Stimulated activated CD4-positive, alpha-beta T cell treated with anti-CD3 and anti-CD28 coated beads, Interleukin-15, amount 100 ng/mL, for 1 hour (primary cell): ENCODE results near the gene BEND7.
"Not testable (repeated sequence)": the region's sequence is repeated elsewhere in the genome, so short reads cannot be mapped to it uniquely, and the experiment has no call there.

Experiments
- DNase-seq, 2 donors: peaks; one replicate each; pipeline ENCODE4 v3.0.0-alpha.2; 2020; ENCODE audit warnings: low read depth in 1 of 2, low spot score in 1 of 2

The BEND7 gene, protein sequence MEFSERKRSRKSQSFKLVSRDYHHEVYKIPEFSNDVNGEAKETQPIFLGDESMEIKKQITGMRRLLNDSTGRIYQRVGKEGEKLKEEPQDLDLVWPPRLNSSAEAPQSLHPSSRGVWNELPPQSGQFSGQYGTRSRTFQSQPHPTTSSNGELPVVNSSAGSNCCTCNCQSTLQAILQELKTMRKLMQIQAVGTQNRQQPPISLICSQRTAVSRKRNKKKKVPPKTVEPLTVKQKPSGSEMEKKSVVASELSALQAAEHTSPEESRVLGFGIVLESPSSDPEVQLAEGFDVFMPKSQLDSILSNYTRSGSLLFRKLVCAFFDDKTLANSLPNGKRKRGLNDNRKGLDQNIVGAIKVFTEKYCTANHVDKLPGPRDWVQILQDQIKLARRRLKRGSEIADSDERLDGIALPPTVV

DNA sequence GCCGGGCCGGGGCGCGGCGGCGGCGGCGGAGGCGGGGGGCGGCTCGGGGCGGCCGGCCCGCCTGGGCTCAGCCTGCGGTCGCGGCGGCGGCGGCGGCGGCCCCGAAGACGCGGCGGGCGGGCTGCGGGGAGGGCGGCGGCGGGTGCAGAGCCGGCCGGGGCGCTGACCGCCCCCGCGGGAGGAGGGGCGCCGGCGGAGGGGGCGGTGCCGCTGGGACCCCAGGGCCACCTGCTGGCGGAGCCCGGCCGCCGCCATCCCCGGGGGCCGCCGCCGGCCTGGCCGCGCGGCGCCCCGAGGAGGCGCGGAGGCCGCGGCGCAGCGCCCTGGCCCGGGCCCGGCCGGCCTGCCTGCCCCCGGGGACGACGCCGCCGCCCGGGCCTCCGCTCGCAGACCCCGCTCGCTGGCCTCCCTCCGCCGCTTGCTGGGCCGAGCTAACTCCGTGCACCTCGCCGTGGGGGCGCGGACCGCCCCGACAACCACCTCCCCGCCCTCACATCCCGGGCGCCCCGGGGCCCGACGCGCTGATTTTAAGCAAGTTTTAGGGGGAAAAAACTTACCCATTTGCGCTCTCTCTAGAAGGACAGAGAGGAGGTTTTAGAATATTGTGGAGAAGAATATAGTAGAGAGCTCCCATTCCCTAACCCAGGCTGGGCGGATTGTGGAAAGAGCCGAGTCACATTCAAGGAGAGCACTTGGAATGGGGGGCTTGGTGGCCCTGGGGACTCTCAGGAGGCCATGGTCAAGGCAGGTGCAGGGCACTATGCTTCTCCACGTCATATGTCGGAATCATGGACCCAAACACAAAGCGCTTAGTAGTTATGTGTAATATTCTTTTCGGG is at the start of gene BEND7:
BEND7 (minus strand) TSS at position 140 of the 839 bp plus-strand sequence. CDS start 481 bp downstream, outside the sequence.
- peak in 1 of 2 donors; percentile 11 for DNase-seq

DNA sequence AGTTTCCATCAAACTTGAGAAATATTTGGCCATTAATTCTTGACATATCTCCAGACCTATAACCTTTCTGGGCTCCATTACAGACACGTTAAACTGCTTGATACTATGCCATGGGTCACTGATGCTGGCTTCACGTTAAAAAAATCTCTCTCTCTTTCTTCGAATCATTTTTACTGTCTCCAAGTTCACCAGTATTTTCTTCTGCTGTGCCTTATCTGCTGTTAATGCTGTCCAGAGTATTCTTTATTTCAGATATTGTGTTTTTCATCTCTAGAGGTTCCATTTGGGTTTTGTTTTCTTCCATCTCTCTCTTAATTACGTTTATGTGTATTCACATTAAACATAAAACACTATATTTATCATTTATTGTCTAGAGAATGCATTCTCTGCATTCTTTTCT is 45.1 kb upstream of the BEND7 start:
- no peak for DNase-seq

DNA sequence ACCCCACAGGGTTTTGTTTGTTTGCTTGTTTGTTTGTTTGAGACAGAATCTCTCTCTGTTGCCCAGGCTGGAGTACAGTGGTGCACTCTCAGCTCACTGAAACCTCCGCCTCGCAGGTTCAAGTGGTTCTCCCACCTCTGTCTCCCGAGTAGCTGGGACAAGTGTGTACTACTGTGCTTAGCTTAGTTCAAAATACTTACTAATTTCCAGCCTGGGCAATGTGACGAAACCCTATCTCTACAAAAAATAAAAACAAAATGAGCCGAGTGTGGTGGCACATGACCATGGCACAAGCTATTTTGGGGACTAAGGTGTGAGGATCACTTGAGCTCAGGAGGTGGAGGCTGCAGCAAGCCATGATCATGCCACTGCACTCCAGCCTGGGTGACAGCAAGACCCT is 42.7 kb upstream of the BEND7 start:
- no peak for DNase-seq

DNA sequence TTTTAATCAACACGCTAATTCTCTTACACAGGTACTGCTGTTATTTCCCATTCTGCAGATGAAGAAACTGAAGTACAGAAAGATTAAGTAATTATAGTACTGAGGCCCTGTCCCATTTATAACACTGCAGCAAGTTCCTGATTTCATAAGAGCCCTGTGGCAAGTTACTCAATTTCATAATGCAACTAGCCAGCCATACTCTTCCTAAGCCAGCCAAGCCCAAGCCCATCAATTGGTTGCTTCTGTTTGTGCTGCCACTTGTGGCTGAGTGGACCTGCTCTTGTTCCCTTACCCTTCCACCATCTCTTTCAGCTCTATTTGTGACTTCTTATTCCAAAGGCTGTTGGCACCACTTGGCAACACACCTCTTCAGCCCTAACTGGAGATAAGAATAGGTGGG is 38.2 kb upstream of the BEND7 start:
- no peak for DNase-seq

GRCh38 chr10:13564576-13564975 is 35.8 kb upstream of the BEND7 start:
- no peak for DNase-seq

GRCh38 chr10:13563481-13564445 is 34.9 kb upstream of the BEND7 start:
- DNase-seq: no peak

DNA sequence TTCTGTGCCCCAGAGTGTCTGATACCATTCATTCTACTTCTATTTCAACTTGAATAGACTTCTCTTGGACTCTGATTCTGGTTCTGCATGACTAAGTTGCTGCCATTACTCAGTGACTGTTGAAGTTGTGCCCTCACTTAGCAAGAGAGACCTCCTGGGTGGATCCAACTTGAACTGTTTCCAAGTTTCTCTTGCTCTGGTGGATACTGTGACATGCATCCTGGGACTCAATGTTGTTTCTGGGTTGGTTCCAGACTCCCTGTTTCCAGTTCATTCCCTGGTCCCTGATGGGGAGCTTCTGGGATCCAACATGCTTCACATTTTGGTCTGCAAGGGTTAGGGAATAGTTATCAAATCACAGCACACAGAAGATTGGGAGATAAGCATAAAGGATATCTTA is 31.8 kb upstream of the BEND7 start:
- no peak for DNase-seq

DNA sequence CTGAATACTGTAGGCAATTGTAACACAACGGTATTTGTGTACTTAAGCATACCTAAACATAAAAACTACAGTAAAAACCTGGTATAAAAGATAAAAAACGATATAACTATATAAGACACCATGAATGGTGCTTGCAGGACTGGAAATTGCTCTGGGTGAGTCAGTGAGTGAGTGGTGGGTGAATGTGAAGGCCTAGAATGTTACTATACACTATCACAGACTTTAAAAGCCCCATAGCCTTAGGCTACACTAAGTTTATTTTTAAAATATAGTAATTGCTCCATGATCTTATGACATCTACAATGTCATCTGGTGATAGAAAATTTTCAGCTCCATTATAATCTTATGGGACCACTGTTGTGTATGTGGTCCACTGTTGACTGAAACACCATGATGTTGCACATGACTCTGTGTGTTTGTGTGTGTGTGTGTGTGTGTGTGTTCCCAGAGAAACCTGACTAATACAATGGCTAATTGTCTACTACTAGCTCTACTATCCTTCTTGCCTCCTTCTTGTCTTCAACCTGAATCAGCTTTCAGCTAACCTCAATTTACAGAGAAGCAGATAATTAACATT is 30.4 kb upstream of the BEND7 start:
- no peak for DNase-seq

- no peak for DNase-seq
These were observed 27.2 kb upstream of the BEND7 start for GRCh38 chr10:13555884-13556510.

DNA sequence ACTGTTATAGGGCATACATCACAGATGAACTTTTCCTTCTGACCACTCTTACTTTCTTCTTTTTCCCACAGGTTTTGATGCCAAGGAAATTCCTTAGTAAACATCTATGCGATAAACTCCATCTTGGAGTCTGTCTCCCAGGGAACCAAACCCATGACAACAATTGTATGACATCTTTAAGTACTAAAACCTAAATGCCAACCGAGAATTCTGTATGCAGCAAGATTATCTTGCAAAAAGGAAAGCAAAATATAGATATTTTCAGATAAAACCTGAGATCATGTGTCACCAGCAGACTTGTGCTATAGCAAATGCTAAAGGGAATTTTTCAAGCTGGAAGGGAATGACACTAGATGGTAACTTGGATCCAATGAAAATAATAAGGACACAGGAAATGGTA is 22.0 kb upstream of the BEND7 start:
- DNase-seq: no peak

- no peak for DNase-seq
These were observed 13.7 kb upstream of the BEND7 start for GRCh38 chr10:13542533-13542932.

DNA sequence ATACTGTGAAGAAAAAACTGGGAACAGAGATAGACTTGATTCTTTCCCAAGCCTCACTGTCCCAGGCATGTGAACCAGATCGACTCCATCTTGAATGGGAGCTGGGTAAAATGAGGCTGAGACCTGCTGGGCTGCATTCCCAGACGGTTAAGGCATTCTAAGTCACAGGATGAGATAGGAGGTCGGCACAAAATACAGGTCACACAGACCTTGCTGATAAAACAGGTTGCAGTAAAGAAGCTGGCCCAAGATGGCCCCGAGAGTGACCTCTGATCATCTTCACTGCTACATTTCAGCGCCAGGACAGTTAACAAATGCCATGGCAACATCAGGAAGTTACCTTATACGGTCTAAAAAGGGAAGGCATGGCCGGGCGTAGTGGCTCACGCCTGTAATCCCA is 9.2 kb upstream of the BEND7 start:
- DNase-seq: not testable (repeated sequence)

DNA sequence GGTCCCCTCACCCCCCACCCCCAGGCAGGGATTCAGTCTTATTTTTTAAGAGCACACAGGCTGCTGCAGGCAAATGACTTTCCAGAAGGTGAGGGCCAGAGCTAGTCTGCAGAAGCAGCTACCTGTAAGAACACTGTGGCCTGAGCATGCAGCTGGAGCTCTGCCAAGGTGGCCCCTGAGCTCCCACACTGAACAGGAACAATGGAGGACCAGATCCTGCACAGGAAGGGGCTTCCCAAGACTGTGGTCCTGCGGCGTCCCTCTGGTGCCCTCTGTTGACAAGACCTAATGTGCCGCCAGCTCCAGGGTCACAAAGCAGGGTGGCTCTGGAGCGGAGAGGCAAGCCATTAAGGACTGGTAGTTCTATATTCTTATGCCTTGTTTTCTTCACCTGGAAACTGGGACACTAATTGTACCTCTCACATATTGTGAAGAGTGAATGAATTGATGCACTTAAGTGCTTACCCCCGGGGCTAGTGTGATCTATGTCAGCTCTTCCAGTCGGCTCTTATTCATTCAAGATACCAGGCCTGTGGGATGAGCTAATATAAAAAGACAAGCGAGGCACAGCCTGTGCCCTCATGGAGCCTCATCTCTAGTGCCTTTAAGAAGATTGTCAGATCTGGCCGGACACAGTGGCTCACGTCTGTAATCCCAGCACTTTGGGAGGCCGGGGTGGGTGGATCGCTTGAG is 8.0 kb upstream of the BEND7 start:
- no peak for DNase-seq

GRCh38 chr10:13535346-13535745 is 6.5 kb upstream of the BEND7 start:
- DNase-seq: no peak

DNA sequence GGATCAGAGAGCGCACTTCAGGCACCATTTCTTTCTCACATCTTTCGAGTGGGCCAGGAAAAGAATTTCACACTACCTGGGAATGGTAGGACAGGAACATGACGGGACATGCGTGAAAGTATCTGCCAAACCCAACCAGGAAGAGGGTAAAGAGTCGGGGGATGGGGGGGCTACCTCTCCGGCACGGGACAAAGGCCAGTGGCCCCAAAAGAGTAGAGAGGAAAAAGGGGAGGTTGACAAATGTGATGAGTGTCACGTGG is 830 bp upstream of the BEND7 start:
- DNase-seq: no peak

- no peak for DNase-seq
These were observed 515 bp downstream of the BEND7 start for GRCh38 chr10:13528123-13528874.

DNA sequence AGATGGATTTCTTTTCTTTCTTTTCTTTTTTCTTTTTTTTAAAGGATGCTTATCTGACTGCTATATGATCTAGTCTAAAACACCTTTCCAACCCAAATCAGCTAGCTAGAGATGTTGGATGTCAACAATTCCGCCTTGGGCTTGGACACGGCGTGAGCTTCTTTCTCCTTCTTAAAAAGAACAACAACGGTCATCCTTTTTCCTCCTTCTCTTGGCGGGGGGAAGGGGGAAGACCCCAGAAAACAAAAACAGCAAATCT is 1.0 kb downstream of the BEND7 start:
- no peak for DNase-seq

DNA sequence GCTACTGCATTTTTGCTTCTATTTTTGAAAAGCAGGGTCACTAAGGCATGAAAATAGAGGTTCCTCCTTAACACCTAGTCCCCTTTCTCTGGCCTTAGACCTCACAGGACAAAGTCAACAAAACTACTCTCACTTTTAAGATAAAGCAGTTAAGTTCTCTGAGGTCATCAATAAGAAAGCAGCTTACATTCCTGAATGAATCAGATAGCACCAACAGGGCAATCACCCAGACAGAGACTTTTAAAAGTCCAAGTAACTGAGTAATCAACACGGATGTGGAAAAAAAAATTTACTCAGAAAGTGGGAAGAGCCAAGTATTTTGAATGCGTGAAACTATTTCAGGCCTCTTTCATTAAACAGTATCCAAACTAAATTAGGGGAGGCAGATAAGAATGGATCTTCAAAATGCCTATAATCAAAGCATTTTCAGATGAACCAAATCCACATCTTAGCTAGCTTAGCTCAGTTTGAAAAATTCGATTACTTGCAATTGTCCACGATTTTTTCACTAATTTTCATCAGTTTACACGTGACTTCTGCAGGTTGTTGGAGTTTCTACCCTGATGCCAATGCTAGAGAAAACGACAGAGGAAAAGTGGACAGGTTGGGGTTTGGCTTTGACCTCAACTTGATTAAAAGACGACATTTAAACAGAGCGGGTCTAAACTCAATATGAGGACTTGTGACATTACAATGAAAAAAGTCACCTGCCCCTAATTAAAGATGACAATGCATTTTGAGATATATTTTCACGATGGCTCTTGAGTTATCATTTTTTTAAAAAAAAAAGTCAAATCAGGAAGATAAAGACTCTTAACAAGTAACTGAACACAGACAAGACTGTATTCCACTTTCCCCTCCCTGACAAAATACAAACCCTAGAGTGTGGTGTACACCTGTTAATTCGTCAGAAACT is 1.6 kb downstream of the BEND7 start:
- DNase-seq: no peak

DNA sequence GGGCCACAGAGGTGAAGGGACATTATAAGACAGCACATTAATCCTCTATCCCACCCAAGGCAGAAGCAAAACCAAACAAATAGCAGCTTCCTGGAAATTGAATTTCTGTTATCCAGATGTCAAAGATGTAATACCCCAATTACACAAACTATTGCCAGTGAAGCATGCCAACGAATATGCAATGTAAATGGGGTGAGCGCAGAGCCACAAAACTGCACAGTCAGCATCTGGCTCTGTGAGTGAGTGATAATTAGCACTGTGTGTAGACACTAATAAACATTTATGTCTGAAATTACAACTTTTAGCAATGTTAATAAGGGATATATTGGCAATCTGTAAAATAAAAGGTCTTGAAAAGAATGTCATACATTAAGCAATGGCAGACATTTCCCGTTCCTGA is 3.2 kb downstream of the BEND7 start:
- no peak for DNase-seq
